GM12891 (cell line): Measurements from ENCODE around the gene MAS1L.

Experiments
- POLR2A ChIP-seq: IDR thresholded peaks from 2 replicates; pipeline ENCODE4 v1.6.1; 2011; ENCODE audit warnings: low read depth, low read length, control low read depth
- POLR2AphosphoS5 ChIP-seq: IDR thresholded peaks from 2 replicates; pipeline ENCODE4 v1.6.1; 2011; ENCODE audit warnings: low read depth, low read length, control low read depth
- POU2F2 ChIP-seq: IDR thresholded peaks from 2 replicates; pipeline ENCODE4 v1.6.1; 2011; ENCODE audit warnings: low read depth, mild to moderate bottlenecking, control low read depth, low read length, moderate library complexity
- SPI1 ChIP-seq: IDR thresholded peaks from 2 replicates; pipeline ENCODE4 v1.6.1; 2011; ENCODE audit warnings: low read depth, low read length, control low read depth
- TAF1 ChIP-seq: IDR thresholded peaks from 2 replicates; pipeline ENCODE4 v1.6.1; 2011; ENCODE audit warnings: low read depth, low read length, control low read depth

DNA sequence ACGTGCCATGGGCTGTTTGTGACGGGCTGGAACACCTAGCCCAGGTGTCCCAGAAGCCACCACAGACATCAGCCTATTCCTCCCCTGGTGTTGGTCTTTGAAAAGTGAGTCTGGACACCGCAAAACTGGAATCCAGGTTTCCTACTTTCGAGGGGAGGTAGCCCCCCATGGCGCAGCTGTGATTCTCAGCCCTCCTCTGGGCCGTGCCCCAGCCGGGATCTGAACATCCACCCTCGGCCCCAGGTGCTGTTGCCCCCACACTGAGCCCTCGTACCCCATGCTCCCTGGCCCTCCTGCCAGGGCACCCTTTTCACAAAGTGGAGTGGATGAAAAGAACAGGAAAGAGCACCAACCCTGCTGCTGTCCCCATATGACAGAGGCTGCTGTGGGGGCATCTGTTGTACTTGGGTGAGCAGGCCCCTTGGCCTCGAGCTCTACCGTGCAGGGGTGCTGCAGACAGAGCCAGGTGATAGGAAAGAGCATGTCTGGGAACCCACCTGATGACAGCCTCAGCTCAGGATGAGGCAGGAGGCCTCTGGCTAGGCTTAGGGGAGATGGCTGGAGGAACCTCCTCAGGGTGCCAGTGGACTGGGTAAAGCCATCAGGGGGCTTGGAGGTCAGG, 18.8 kb upstream of the MAS1L start:
- TF ChIP-seq POLR2AphosphoS5: no peak
- TF ChIP-seq TAF1: no peak
- no peak for TF ChIP-seq POLR2A
- TF ChIP-seq SPI1: no peak
- TF ChIP-seq POU2F2: no peak
